ENCODE measurements around the gene MTERF4.

DNA sequence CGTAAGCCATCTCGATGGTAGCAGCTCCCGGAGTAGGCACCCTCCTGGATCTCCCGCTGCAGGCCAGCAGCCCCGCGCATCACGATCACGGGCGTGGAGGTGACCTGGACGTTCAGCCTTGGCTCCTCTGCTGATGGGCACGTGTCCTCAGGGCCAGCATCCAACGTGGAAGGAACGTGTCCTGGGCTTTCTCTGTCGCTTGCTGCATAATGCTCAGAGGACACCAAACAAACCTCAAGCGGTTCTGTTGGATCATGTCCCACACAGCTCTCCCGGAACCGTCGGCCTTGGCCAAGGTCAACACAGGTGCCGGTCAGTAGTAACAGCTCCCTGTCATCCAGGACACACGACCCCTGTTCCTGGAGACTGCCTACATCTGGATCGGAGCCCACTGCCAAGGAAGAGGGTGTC lies 24.1 kb upstream of the MTERF4 start:
- no peak for TF ChIP-seq CTCF (IDR thresholded peaks at IDR 0.05)
- TF ChIP-seq POLR2A (IDR thresholded peaks at IDR 0.05), result no peak
- TF ChIP-seq POLR2AphosphoS5 (IDR thresholded peaks at IDR 0.05), result peak; percentile 14

Measured in prostate gland (tissue), 2 donors.